GM18868 (cell line): ENCODE results near the gene TMC6.

Source experiments
- ATAC-seq: cut with Tn5 transposase; IDR thresholded peaks from one replicate; pipeline ENCODE4 v1.9.1; 2021; ENCODE audit warnings: mild to moderate bottlenecking, moderate library complexity; ENCODE audit not compliant: unreplicated experiment

The TMC6 gene

DNA sequence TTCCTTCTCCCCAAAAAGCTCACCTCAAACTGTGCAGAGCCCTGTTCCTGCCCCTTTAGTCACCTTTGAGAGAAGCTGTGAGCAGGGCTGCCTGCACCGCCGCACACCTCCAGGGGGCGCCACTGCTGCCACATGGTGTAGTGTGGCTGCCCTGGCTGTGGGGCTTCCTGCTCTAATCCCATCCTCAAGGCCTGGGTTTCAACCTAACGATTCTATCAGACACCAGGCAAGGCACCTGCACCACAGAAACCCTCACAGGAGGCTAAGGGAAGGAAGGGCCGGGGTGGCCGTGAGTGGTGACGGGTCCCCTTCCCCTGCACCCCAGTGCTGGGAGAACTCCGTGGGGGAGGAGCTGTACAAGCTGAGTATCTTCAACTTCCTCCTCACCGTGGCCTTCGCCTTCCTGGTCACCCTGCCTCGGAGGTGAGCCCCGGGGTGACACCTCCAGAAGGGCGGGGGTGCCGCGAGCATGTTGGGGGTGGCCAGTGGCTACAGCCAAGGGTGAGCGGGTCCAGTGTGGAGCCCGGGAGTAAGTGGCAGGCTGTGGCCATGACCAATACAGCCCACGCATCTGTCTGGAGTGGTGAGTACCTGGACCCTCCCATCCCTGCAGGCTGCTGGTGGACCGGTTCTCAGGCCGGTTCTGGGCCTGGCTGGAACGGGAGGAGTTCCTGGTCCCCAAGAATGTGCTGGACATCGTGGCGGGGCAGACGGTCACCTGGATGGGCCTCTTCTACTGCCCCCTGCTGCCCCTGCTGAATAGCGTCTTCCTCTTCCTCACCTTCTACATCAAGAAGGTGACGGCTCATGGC, 9.0 kb upstream of the TMC6 start:
- ATAC-seq, result no peak

- ATAC-seq, result no peak
Observed at GRCh38 chr17:78135858-78136500, 7.4 kb upstream of the TMC6 start.

DNA sequence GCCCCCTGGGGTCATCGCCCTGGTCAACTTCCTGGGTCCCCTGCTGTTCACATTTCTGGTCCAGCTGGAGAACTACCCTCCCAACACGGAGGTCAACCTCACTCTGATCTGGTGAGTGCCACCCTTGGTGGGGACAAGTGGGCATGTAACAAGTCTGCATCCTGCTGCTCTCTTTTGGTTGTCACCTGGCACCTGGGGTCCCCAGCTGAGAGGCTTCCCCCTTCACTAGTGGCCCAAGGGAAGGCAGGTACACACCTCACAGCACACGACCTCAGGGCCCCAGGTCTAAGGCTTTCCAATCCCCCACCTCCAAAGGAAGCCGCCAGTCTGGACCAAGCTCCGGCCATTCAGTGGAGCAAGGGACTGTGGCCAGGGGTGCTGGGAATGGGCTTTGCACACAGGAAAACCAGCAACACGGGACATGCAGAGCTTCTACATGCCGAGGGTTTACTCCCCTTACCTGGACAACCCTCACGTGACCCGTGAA, 6.4 kb upstream of the TMC6 start:
- ATAC-seq, result no peak

GRCh38 chr17:78133971-78134898, 5.7 kb upstream of the TMC6 start:
- ATAC-seq, result no peak

- ATAC-seq, result no peak
Observed at GRCh38 chr17:78133179-78133951, 4.8 kb upstream of the TMC6 start.

DNA sequence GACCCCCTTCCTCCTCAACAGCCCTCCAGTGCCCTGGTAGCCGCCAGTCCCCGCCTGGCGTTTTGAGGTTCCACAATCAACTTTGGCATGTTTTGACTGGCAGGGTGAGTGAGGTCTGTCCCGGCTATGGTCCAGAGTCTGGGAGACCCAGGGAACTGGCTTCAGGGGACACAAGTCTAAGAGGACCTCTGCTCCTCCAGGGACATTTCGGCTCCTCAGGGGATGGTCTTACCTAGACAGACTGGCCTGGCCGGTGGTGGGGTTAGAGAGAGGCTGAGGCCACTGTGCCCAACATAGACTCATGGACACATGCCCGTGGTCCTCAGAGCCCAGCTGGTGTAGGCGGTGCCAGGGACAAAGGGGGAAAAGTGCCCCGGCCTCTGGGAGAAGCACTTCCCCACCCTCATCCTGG, 4.2 kb upstream of the TMC6 start:
- no peak for ATAC-seq

- ATAC-seq, result no peak
Observed at GRCh38 chr17:78132084-78132676, 3.6 kb upstream of the TMC6 start.

DNA sequence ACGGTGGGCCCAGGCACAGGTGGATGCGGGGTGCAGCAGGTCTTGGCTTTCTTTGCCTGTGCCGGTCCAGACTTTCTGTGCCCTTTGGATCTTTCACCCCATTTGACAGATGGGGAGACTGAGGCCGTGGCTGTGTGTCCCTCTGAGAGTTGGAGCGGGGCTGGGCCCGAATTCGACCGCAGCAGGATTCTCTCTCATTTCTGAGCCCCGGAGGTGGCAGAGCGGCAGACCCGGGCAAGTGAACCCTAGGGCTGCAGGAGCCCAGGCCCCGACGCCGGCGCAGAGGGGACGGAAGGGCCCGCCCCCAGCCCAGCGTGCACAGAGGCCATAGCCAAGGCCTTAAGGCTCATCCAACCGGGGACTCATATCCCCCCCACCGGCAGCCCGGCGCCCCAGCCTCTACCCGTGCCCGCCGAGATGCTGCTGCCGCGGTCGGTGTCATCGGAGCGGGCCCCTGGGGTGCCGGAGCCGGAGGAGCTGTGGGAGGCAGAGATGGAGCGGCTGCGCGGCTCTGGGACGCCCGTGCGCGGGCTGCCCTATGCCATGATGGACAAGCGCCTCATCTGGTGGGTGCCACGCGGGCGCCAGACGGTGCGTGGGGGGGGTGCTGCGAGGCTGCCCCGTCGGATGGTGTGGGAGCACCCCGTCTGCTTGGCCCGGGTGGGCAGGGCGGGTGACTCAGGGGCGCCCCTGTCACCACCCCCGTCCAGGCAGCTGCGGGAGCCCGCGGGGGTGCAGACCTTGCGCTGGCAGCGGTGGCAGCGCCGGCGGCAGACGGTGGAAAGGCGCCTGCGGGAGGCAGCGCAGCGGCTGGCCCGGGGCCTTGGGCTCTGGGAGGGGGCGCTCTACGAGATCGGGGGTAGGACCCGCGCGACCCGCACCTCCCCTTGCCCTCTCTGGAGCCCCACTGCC, 2.9 kb upstream of the TMC6 start:
- ATAC-seq, result no peak

DNA sequence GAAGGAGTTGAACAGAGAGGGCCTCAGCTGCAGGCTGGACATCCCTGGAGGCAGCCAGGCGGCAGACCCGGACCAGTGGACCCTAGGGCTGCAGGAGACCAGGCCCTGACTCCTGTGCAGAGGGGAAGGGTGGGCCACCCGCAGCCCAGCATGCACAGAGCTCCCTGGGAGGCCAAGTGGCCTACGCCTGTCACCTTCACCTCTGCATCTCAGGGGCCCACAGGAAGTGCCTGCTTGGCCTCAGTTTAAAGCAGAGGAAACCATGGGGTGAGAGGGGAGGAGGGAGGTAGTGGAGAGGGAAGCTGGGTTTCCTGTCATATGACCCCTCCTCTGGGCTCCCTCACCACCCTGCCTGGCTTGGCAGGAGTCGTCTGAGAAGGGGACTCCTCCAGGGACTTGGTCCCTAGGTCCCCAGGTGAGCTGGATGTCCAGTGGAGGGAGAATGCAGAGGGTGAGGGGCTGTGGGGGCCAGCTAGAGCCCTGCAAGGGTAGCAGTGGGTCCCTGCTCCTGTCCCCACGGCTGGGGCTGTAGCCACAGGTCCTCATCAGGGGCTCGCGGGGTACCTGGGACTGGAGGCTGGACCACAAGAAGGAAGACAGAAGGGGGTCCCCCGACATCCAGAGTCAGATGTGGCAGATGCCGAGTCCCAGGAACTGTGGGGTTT, 2.0 kb upstream of the TMC6 start, which contains the start of gene TMC8:
Gene TMC8, plus strand, starts transcription at position 335 of the 665 bp plus-strand sequence. CDS start 818 bp downstream, outside the sequence.
- ATAC-seq, result no peak

DNA sequence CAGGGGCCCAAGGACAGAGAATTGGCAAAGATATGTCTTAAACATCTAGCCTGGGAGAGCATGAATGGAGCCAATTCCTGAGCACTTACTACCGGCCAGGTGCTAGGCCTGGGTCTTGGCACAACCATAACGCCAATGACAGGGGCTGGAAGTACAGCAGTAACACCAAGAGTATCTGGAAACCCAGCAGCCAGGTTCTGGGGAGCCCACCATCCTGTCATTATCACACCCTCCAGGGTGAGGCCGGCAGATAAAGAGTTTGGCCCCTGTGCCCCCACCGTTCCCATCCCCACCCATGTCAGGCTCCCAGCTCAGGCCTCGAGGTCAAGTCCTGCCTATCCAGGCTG, 1.5 kb upstream of the TMC6 start:
- ATAC-seq, result no peak

DNA sequence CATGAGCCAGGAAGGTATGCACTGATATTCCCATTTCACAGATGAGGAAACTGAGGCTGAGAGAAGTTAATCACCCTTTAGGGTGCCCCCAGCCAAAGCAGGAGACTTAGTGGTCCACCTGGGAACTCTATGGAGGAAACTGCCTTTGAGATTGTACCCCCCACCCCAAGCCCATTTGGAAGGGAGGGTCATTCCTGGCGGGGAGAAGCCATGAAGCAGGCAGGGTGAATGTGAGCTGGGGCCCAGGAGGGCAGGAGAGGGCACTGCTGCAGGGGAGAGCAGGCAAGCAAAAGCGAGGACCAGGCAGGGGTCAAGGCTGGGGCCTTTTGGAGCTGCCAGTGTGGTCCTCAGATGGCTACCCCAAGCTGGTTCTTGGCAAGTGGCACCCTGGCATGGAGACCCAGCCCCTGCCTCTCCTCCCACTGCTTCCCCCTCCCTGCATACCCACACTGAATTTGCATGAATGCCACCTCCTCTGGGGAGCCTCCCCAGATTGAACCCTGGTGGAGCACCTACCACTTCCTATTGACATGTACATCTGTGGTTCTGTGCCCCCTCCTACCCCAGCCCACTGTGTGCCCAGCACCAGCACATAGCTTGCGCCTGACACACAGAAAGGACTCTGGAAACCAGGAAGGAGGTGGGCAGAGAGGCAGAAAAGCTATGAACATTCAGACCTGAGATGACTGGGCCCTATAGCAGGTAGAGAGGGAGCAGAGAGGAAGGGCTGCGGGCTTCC, 965 bp upstream of the TMC6 start:
- no peak for ATAC-seq

DNA sequence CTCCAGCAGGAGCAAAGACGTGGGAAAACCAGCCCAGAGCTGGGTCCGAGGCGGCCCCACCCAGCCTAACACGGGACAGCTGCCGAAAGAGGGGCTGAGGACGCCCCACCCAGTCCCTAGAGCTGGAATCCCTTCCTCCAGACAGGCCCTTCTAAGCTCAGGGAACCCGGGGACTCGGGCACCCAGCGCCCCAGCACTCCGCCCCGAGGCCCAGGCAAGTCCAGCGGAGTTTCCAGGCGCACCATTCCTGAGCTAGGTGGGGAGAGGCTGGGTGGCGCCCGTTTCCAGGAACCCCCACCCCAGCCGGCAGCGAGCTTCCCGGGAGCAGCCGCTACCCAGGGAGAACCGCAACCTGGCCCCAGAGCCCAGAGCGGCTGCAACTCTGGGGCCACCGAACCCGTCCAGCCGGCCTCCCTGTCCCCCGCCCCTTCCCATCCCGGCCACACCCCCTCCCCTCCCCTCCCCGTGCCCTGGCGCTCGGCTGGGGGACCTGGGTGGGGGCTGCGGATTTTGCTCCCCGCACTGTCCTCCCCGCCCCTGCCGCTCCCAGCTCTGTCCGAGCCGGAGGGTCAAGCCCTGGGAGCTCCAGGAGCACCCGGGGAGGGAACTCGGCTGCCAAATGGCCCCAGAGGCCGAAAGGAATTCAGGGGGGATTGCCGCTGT, 536 bp downstream of the TMC6 start:
- no peak for ATAC-seq

- no peak for ATAC-seq
Observed at GRCh38 chr17:78127239-78127887, 1.2 kb downstream of the TMC6 start.

DNA sequence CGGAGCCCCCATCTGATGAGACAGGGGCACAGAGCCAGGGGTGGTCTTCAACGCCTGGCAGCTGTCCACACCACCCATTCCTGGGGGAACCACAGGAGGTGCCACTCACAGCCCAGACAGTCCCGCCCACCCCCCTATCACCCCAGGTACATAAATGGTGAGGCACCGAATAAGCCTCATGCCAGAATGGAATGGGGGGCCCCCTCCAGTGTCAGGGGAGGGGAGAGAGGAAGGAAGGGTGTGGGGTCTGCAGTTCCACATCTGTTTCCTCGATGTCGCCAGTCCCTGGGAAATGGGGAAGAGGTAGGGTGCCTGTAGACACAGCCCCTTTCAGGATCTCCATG, 1.7 kb downstream of the TMC6 start:
- no peak for ATAC-seq

GRCh38 chr17:78125976-78126894, 2.3 kb downstream of the TMC6 start:
- no peak for ATAC-seq
